Measurements from ENCODE around the gene TCF21.
A peak's percentile ranks its signal among the peaks of the same experiment; 100 is the strongest.

GRCh38 chr6:133921249-133921859 lies 32.4 kb downstream of the TCF21 start:
- TF ChIP-seq CTCF (IDR thresholded peaks at IDR 0.05) (peak; percentile 55 to 82 (median 74)), POLR2A (IDR thresholded peaks at IDR 0.05) (no peak)

Data from right lobe of liver (tissue), 4 donors.